ENCODE measurements around the gene SGCB.

The SGCB gene

GRCh38 chr4:51997647-51998046, 40.5 kb downstream of the SGCB start:
- no peak for TF ChIP-seq FOXP2 (optimal IDR thresholded peaks at IDR 0.05; ENCODE audit: control extremely low read depth, extremely low read length, insufficient read depth)
- TF ChIP-seq POLR2AphosphoS5 (IDR thresholded peaks at IDR 0.05; ENCODE audit: borderline replicate concordance, low read depth, low read length) = no peak
- TF ChIP-seq EZH2 (IDR thresholded peaks at IDR 0.05) = no peak
- Histone ChIP-seq H3K27ac (no peak overlapping the region), H3K9ac (ENCODE audit: insufficient read length) (no peak overlapping the region), H3K9me3 (ENCODE audit: low read depth, low read length) (no peaks in the 10 kb centered on the region), H3K4me3 (no peak overlapping the region), H3K36me3 (ENCODE audit: insufficient read depth, low read length) (no peaks in the 10 kb centered on the region)
- DNase-seq (ENCODE audit: low read depth, low spot score) = no peak

- no peak overlapping the region for H3K27ac ChIP-seq
- no peak overlapping the region for H3K9ac ChIP-seq (ENCODE audit: insufficient read length)
- no peak for TF ChIP-seq EZH2 (IDR thresholded peaks at IDR 0.05)
- TF ChIP-seq FOXP2 (optimal IDR thresholded peaks at IDR 0.05; ENCODE audit: control extremely low read depth, extremely low read length, insufficient read depth) = no peak
- TF ChIP-seq POLR2AphosphoS5 (IDR thresholded peaks at IDR 0.05; ENCODE audit: borderline replicate concordance, low read depth, low read length) = no peak
- H3K4me3 ChIP-seq = no peak overlapping the region
- no peaks in the 10 kb centered on the region for H3K9me3 ChIP-seq (ENCODE audit: low read depth, low read length)
- DNase-seq (ENCODE audit: low read depth, low spot score) = no peak
- H3K36me3 ChIP-seq (ENCODE audit: insufficient read depth, low read length) = no peaks in the 10 kb centered on the region
Observed at GRCh38 chr4:51995647-51996220, 42.4 kb downstream of the SGCB start.

All from SK-N-MC (cell line).